Femur (tissue), 1 donor: ENCODE measurements around the gene SFRP2.

Experiments
- DNase-seq: peaks from one replicate; pipeline ENCODE4 v3.0.0-alpha.2; 2017

The SFRP2 gene

DNA sequence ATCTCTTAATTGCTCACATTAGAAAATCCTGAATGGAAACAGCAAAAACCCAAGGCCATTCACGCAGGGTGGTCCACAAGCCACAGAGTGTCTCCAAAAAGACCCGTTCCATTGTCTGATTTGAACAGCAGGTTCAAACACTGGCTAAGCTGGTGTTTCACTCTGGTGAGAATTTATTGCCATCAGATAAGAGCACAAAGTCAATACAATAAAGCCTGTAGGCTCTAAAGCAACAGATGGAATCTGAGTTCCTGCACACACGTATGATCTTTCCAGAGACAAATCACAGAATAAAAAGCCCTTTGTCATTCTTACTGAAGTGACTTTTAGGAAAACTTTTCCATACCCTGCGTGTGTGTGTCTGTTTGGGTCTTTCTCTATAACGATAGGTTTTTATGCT lies 5.1 kb upstream of the SFRP2 start:
- DNase-seq = no peak

DNA sequence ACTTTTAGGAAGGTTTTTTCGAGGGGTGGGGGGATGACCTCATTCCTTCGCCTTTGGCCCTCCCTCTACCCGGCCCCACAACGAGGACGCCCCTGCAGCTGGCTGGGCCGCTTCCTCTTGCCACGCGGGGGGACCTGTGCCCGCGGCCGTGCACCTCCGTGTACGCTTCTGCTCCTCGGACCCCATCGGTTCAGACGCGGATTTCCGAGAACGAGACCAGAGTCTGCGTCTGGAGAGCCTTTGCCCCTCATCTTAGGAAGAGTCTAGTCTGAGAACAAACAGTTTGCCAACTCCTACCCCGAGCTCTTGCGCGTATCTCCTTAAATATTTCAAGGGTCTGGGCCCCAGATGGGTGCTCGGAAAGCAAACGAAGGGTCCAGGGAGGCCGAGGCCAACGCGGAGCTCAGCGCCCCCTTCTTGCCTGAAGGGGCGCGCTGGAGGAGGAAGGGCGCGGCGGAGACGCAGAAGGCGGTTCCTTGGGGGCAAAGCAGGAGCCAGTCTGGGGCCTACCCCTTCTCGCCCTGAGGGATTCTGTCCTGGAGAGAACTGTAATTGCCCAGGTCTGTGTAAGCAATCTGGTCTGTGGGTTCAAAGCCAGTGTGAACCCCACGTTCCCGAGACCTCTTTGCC lies 3.9 kb upstream of the SFRP2 start:
- no peak for DNase-seq

DNA sequence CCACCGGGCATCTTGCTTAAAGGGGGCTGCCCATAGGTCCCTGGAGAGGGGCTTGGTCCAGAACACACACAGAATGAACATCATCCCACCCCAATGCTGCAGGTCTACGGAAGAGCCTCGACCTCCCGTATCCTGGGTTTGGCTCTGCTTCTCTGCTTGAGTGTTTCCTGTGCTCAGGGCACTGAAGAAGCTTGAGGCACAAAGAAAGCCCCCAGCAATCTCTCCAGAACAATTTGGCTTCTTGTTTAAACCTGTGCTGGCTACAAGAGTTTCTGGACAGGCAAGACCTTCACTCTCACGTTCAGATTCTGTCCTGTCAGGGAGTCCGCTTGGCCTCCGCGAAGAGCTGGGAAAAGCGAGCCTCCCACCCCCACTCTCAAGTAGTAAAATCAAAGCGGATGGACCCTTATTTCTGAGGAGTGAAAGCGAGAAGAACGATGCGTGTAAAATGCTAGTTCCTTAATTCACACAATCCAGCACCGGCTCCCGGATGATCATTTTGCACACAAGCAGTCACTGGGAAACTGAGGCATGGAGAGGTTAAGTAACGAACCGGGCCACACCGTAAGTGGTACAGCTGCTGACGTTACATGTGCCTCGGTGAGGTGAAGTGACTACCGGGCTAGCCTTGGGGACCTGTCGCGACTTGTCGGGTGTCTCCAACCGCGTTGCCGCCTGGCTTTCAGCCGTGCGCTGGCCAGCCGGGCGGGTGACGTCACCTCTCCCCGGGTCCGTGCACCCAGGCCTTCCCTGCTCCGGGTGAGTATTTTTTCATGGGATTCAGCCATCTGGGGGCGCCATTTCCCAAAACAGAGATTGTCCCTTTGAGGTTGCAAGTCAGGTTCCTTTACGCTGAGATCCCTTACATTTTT lies 3.1 kb upstream of the SFRP2 start:
- DNase-seq = peak; percentile 89

DNA sequence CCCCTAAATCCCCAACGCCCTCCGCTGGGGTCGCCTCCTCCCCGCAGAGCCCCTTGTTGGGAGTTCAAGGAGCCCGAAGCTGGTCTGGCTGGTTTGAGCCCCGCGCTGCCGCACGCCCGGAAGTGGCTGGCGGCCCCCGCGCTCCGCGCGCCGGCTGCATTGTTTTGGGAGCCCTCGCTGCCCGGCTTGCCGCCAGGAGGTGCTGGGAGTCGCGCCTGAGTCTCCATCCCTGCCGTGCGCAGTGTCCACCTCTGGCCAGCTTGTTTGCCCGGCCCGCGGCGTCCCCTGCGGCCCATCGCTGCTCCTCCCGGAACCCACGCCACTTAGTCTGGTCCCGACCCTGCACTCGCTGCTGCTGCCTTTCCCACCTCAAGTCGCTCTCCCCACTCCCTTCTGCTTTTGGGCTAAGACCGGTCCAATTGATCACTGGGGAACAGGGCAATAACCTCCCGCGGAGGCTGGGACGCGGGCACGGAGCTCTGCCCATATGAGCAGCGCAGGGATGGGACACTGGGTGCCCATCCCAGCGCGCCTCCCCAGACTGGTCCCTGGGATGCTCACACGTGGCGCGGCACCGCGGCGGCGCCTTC lies 2.2 kb upstream of the SFRP2 start:
- DNase-seq = peak; percentile 72

DNA sequence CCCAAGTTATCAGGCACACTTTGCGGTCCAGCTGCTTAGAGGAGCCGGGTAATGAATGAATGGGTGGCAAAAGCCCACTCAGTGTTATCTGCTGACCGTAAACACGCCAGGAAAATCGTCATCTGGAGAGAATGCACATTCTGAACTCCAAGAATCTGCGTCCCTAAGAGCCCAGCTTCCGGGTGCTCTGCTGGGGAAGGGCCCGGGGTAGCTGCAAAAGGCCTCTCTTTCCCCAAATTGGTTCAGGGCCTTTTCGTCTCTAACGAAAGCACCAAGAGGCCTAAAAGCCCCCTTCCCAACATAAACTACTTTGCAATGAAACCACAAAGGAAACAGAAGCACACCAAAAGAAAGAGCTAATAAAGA lies 1.6 kb upstream of the SFRP2 start:
- DNase-seq = no peak

DNA sequence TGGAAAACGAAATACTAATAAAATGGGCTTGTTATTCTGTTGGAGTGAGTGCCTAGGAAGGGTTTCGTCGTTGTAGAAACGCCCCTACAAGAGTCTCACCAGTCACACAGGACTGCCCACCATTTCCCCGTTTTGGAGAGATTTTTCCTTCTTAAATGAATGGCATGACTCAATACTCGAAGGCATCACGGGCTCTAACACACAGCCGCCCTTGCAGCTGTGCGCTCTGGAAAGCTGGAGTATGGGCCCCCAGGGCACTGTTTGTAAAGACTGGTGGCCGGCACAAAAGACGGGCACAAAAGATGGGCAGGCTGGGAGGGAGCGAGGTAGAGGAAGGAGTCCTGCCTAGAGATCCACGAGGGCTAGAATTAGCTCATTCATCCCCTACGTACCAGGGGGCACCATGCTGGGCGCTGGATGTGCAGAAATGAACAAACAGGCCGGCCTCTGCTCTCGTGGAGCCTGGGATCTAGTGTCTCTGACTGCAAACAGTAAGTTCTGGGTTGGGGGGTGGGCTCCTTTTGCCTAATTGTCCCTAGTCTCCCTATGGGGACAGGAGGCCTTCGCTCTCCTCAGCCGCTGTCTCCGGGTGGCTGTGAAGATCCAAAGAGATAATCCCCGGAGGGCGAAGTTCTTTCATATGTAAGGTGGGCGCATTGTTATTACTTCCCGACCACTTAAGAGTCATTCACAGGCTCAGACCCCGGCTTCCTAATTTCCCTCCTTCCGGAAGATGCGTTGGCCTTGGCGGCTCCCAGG lies 1.0 kb upstream of the SFRP2 start:
- no peak for DNase-seq

DNA sequence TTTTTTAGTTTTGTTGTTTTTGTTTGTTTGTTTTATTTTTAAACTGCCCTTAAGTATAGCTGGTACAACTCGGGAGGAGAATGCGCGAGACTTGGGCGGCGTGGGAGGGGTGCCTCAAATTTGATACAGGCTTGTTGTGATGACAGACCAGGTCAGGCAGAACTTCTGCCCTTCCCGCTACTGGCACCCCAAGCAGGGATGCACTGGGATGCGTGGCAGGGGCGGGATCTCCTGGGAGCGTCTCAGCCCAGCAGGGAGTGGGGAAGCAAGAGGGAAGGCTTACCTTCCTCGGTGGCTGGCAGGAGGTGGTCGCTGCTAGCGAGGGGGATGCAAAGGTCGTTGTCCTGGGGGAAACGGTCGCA lies 851 bp downstream of the SFRP2 start:
- peak; percentile 41 for DNase-seq

DNA sequence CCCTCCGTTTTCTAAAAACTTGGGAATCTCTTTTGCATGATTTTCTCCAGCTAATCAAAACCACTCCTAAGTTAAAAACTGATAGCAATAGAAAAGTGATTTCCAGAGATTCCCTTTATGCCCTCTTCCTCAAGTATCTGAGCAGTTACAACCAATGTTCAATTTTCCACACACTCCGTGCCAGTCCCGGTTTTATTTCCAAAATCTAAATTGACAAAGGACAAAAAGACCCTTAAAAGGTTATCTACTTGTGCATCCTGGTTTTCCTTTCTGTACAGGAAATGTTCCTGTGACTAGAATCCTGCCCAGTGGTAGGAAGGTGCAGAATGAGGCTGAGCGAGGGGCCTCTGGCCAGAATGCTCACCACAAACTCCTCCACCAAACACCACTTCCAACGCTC lies 1.3 kb downstream of the SFRP2 start:
- no peak for DNase-seq

DNA sequence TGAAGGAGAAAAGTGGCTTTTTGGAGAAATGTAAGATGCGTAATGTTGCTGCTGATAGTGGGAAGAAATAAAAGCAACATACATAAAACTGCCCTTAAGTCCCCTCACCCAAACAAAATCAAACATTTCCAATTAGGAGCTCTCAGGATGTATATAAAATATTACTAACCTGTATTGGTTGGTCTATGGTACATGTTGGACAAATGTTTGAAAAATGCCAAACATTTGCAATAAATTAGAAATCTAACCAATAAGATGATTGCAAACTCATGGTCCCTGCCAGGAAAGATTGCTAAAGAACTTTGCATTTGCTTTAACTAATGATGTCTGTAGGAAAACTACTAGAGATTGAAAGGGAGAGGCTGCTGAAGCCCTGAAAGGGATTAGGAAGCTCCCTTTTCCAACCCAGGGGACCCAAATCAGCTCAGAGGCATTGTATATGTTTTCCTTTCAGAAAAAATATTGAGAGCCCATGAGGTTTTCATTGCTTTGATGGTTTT lies 1.8 kb downstream of the SFRP2 start:
- no peak for DNase-seq

DNA sequence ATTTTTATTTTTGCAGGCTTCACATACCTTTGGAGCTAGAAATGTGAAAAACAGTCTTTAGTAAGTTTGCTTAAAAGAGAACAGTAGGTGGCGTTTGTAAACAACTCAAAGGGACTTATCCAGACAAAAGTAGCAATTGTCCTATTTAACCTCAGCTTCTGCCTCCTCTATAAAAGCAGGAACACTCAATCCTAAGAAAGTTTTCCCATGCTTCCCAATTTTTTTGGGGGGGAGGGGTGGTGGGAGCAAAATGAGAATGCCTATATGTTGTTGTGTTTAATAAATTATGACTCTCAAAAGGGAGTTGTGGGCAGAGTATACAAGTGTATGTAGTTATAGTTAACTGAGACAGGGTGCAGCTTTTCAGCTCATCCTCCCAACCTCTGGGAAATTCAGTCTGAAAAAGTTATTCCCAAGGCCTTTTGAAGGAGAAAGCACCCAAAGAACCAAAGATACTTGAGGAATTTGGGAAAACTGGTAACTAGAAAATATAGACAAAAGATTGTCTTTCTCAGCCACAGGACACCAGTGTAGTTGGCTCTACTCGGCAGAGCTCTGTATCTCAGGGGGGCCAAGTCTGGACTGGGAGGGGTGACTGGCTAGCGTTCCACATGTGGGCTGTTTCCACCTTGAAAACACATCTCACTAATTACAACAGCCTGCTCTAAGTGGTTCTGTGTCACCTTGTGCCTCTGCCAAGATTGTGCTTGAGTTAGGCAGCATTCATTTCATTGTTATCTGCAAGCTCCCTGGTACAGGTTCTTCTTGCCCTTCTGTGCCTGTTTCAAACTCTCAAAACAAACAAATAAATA lies 2.8 kb downstream of the SFRP2 start:
- no peak for DNase-seq

DNA sequence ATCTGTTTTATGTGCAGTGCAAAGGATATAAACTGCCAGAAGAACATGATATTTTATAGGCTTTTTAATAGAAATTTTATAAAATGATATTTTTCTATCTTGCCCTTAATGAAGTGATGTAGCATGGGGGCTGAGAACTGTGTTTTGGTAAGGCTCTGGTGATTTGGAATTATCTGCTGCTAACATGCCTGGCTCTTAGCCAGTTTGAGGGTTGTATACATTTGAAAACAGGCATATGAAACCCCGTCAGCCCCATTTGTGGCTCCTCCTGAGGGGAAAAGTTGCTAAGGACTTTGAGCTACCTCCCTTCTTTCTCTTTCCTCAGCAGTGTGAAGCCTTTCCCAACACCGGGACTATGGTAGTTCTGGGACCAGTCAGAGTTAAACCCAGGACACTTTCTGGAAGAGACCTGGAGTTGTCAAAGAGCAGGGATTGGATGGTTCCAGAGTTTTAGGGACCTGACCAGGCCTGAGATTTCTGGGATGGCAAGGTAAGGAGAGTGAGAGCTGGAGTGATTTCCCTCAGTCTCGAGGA lies 4.7 kb downstream of the SFRP2 start:
- no peak for DNase-seq

DNA sequence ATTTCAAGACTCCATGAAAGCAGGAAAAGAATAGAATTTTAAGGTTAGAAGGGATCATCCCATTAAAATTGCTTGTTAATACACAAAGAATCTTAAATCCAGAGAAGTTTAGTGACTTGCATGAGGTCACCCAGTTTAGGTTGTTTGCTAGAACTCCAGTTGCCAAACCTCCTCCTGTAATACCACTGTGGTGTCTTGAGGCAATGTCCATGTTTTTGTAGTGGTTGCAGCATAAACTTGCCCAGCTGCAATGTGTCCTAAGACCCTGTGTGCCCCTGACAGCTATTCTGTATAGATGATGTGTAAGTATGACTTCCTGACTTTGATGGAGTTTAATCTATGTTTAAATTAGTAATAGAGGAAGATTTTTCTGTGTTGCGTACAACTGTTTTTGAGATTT lies 6.3 kb downstream of the SFRP2 start:
- DNase-seq = no peak

DNA sequence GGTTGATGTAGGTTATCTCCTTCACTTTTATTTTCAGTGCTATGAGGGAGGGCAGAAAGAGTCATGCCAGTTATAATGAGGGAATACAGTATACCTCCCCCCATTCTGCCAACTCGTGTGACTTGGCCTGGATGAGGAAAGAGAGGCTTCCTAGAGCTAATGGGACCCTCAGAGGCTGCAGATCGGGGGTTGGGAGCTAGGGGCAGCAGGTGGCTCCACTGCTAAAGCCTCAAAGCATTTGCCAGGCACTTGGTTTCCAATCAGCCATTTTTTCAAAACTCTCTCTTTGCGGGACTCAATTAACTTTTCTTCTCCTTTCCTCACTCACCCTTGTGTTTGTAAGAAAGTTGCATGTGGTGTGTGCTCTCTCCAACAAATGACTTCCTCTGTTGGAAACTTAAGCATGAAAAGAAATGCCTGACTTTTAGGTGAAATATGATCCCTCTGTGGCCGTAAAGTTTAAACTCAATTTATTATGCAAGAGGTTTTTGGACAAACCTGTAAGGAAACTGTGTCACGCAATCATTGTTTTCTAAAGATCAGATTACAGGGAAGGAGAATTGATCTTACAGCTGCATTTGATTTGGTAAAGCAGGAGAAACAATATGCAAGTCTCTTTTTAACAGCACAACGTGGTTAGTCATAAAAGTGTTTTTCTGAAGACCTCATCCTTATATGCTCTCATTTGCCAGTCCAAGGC lies 7.0 kb downstream of the SFRP2 start:
- no peak for DNase-seq

DNA sequence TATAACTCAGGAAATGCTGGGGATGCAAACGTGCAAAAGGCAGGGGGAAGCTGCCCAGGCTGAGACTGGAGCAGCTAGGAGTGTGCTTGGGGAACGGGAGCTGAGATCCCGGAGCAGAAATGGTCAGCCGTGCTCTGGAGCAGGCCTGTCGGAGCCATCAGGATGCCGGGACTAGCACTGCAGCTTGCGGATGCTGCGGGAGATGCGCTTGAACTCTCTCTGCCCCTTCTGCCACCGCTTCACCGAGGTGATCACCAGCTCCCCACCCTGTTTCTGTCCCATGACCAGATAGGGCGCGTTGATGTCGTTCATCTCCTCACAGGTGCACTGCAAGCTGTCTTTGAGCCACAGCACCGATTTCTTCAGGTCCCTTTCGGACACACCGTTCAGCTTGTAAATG lies 7.6 kb downstream of the SFRP2 start:
- DNase-seq = no peak

DNA sequence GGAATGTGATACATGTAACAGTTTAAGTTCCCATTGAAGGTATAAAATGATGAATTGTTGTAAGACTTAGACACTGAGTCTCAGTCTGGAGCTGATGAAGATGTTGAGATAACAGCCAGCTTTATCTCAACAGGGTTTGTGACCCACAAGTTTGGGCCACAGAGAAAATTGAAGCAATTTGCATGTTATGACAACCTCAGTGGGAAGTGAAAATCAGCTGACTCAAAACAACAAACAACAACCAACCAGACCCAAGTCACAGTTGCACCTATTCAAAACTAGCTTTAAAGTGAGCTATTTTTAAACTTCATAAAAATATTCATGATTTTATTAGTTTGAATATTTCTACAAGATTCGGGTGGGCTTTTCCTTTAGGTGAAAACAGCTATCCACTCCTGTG lies 8.0 kb downstream of the SFRP2 start:
- DNase-seq = no peak

DNA sequence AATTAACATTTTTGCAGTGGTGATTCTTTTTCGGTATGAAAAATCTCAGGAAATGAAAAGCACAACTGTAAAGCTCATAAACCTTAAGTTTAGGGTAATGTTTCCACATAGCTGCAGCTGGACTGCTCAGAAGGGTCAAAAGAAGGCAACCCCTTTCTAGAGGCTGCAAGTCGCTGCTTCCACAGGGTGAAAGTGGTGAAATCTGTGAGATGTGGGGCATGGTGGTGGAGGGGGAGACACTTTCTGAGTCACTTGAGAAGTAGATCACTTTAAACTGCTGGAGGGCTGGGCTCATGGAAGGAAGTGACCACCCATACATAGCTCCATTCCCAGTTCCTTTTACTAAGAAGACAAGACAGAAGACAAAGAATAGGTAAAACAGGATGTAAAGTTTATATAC lies 8.7 kb downstream of the SFRP2 start:
- no peak for DNase-seq

DNA sequence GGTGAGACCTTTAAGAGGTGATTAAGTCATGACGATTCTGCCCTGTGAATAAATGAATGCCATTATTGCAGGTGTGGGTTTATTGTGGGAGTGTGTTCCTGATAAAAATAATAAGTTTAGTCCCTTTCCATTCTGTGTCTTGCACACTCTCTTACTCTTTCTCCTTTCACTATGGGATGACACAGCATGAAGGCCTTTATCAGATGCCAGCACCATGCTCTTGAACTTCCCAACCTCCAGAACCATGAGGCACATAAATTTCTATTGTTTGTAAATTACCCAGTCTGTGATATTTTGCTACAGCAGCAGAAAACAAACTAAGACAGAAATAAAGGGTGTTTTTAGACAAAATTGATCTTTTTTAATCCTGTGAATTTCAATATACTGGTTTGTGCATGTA lies 10.5 kb downstream of the SFRP2 start:
- DNase-seq = no peak

DNA sequence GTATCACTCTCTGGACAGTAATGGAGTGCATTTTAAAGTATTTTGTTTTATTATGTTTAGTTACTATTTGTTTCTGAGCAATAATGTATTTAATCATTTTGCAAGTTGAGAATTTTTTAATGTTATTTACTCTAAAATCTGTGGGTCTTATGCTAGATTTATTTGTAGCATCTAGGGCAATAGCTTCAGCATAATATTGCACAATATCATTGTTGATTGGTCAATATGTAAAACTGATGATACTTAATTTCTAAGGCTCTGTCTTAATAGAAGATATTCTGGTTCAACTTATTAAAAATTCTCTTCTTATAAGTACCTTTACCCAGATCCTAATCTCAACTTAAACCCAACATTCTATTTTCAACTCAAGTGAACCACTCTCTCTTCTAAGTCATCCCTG lies 11.5 kb downstream of the SFRP2 start:
- no peak for DNase-seq

DNA sequence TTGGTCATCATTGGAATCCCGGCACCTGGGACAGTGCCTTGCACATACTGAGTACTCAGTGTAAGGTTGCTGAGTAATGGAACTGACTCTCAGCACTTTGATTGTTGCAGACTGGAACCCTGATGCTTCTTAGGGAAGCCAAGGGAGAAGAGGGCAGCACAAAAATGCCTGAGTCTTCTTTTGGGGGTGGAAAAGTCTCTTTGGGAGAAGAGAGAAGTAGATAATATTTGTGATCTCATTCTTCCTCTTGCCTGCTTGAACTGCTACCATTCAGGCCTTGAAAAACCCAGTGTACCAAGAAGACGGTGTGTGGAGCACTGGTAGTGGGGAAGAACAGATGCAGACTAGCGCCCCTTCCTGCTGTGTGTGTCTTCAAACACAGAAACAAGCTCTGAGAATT lies 12.3 kb downstream of the SFRP2 start:
- DNase-seq = no peak

DNA sequence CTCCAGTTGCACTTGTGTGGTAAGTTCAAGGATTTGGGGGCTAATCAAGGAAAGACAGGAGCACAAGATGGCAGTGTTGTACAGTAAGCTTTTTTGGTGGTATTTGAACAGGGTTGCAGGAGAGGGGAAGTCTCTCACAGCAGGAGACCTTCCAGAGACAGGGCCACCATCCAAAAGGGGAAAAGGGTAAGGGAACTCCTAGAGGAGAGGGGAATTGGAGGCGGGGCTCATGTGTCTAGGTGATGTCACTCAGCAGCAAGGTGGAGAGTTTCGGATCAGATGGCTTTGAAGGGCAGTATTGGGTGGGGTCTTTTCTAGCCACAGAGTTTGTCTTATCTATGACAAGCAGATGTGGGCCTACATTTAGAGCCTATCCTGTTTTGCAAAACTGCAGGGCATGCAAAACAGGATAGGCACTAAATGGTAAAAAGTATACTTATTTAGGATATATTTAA lies 15.6 kb downstream of the SFRP2 start:
- DNase-seq = no peak

DNA sequence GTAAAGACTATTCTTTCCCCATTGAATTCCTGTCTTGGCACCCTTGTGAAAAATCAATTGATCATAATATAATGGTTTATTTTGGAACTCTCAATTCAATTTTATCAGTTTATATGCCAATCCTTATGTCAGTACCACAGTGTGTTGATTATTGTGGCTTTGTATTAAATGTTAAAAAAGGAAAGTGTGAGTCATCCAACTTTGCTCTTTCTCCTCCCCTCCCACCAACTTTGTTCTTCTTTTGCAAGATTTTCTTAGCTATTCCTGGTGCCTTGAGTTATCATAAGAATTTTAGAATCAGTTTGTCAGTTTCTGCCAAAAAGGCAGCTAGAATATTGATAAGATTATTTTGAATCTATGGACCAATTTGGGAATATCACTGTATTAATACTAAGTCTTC lies 17.8 kb downstream of the SFRP2 start:
- no peak for DNase-seq

DNA sequence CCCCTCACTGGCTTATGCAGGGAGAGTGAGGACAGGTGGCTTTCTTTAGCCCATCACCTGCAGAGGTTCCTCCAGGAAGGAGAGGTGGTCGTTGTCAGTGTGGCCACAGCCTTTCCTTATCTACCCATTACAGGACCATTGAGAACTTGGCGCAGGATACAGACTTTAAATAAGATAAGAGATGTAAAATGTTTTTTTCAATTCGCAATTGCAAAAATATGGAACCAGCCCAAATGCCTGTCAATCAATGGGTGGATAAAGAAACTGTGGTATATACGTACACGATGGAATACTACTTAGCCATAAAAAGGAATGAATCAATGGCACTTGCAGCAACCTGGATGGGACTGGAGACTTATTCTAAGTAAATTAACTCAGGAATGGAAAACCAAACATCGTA lies 22.1 kb downstream of the SFRP2 start:
- DNase-seq = no peak
